OCI-LY7 (cell line): ENCODE results near the gene GALNT7. TPM values are rescaled to one million over a fixed set of nuclear protein-coding genes. Genes with fewer than 3 reads are reported as not detected.

ENCODE experiments used
- BruUV-seq: library from RNA; stranded (reverse); fragments of 400-500 nt; replicated peaks from 2 replicates; lab custom pipeline; 2021; lab: Mats Ljungman, UMichigan
- CTCF ChIA-PET: fragments of 300-600 bp; sonication (Branson Sonifier 250); formaldehyde crosslinking; loops from one replicate; lab custom pipeline; 2022; ENCODE audit warnings: antibody characterized with exemption; ENCODE audit not compliant: unreplicated experiment; lab: Charles Lee
- POLR2A ChIA-PET: fragments of 300-600 bp; sonication (Branson Sonifier 250); formaldehyde crosslinking; loops from one replicate; lab custom pipeline; 2022; ENCODE audit warnings: antibody characterized with exemption; lab: Charles Lee
- DNase-seq: peaks from one replicate; pipeline ENCODE4 v3.0.0-alpha.2; 2015; ENCODE audit warnings: low spot score
- H2AFZ ChIP-seq: fragments of 200-600 bp; sonication (generic), shearing (Covaris generic); 2 replicates; pipeline ENCODE4 v1.6.1; 2014; ENCODE audit warnings: mild to moderate bottlenecking, antibody characterized with exemption, low read length, moderate library complexity
- H3K27ac ChIP-seq: fragments of 200-600 bp; sonication (generic); 2 replicates; pipeline ENCODE4 v1.5.1; 2014; ENCODE audit warnings: mixed run types, low read depth, mild to moderate bottlenecking, moderate library complexity, low read length, inconsistent platforms; ENCODE audit not compliant: poor library complexity, severe bottlenecking
- H3K36me3 ChIP-seq: fragments of 200-600 bp; sonication (generic); 2 replicates; pipeline ENCODE4 v1.6.1; 2014; ENCODE audit warnings: mild to moderate bottlenecking, antibody characterized with exemption, low read length, moderate library complexity, mixed read lengths; ENCODE audit not compliant: insufficient read depth
- H3K4me1 ChIP-seq: fragments of 200-600 bp; sonication (generic); 2 replicates; pipeline ENCODE4 v1.5.1; 2014; ENCODE audit warnings: mild to moderate bottlenecking, low read length; ENCODE audit not compliant: insufficient read depth, poor library complexity, severe bottlenecking
- H3K4me2 ChIP-seq: fragments of 200-600 bp; sonication (generic); 2 replicates; pipeline ENCODE4 v1.6.1; 2014; ENCODE audit warnings: mild to moderate bottlenecking, low read length
- H3K4me3 ChIP-seq: fragments of 200-600 bp; sonication (generic); 2 replicates; pipeline ENCODE4 v1.5.1; 2014; ENCODE audit warnings: mild to moderate bottlenecking, low read depth, low read length; ENCODE audit not compliant: poor library complexity, severe bottlenecking
- H3K79me2 ChIP-seq: fragments of 200-600 bp; sonication (generic); 2 replicates; pipeline ENCODE4 v1.6.1; 2016; ENCODE audit warnings: low read depth, mild to moderate bottlenecking, low read length, moderate library complexity, mixed read lengths; ENCODE audit not compliant: insufficient read depth
- H3K9me2 ChIP-seq: fragments of 200-600 bp; sonication (generic); 2 replicates; pipeline ENCODE4 v1.6.1; 2016; ENCODE audit warnings: mild to moderate bottlenecking, low read length, mixed read lengths; ENCODE audit not compliant: insufficient read depth
- H3K9me3 ChIP-seq: fragments of 200-600 bp; sonication (generic); 2 replicates; pipeline ENCODE4 v1.6.1; 2014; ENCODE audit warnings: mild to moderate bottlenecking, mixed run types, low read length, mixed read lengths
- H4K20me1 ChIP-seq: fragments of 200-600 bp; sonication (generic); 2 replicates; pipeline ENCODE4 v1.6.1; 2014; ENCODE audit warnings: mild to moderate bottlenecking, antibody characterized with exemption, low read length, moderate library complexity, mixed read lengths; ENCODE audit not compliant: insufficient read depth
- EZH2phosphoT487 ChIP-seq: fragments of 200-600 bp; sonication (generic); IDR thresholded peaks from 2 replicates; pipeline ENCODE4 v1.6.1; 2018; ENCODE audit warnings: low read depth, borderline replicate concordance, mild to moderate bottlenecking, mixed run types, antibody characterized with exemption, low read length, moderate library complexity, mixed read lengths
- intact Hi-C: fragments of 100-400 bp; cut with micrococcal nuclease; formaldehyde crosslinking; loops from one replicate; pipeline ENCODE4 v1.10.0; 2022; ENCODE audit not compliant: unreplicated experiment
- total RNA-seq, 2 experiments: library from RNA; depleted of rRNA in 1 of 2; stranded (reverse); fragments of >200 nt in 1 of 2; shearing (Covaris generic) in 1 of 2; gene quantifications; 2 replicates each; pipeline ENCODE4 v1.2.3, GENCODE V29; 2014 to 2022
- TF ChIP-seq, protein P1 (sequence below): fragments of 200-600 bp; sonication (generic); conservative IDR thresholded peaks from 2 replicates; pipeline ENCODE4 v1.5.1; 2014; ENCODE audit warnings: mild to moderate bottlenecking, antibody characterized with exemption, low read length, moderate library complexity, mixed read lengths

GALNT7 gene
- total RNA-seq, 2 experiments from 2014 or later, result 20.3 to 34.4 TPM

DNA sequence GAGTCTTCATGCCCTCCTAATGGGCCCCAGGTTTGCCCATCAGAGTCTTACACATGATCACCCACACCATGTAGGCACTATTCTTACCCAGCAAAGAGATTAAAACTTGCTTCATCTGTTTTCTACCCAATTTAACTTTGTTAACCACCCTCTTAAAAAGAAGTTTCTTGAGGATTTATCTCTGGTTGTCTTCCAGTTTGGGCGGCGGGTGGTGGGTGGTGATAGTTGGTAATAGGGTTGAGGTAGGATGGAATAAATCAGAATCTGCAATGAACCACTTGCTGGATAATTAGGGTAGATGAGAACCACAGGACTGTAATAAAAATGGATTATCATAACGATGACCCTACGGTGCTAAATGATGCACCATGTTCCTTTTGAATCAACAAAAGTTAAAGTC, 30.9 kb downstream of the GALNT7 start:
- ChIA-PET CTCF (no interaction called here), POLR2A (no interaction called here)
- no peak overlapping the region for H3K4me2 ChIP-seq
- TF ChIP-seq, protein P1, sequence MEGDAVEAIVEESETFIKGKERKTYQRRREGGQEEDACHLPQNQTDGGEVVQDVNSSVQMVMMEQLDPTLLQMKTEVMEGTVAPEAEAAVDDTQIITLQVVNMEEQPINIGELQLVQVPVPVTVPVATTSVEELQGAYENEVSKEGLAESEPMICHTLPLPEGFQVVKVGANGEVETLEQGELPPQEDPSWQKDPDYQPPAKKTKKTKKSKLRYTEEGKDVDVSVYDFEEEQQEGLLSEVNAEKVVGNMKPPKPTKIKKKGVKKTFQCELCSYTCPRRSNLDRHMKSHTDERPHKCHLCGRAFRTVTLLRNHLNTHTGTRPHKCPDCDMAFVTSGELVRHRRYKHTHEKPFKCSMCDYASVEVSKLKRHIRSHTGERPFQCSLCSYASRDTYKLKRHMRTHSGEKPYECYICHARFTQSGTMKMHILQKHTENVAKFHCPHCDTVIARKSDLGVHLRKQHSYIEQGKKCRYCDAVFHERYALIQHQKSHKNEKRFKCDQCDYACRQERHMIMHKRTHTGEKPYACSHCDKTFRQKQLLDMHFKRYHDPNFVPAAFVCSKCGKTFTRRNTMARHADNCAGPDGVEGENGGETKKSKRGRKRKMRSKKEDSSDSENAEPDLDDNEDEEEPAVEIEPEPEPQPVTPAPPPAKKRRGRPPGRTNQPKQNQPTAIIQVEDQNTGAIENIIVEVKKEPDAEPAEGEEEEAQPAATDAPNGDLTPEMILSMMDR, result no peak
- no peak for TF ChIP-seq EZH2phosphoT487
- no peak overlapping the region for H3K27ac ChIP-seq
- no peak overlapping the region for H2AFZ ChIP-seq
- no peak for DNase-seq
- H3K4me3 ChIP-seq, result no peak overlapping the region
- peaks cover 14% of the 10 kb centered on the region for H4K20me1 ChIP-seq
- no peaks in the 10 kb centered on the region; the same call in 1 of the 2 replicates for H3K9me3 ChIP-seq
- peaks cover 15% of the 10 kb centered on the region for H3K36me3 ChIP-seq
- intact Hi-C loops, result no loop called here
- H3K4me1 ChIP-seq, result peaks cover 10% of the 10 kb centered on the region
- no peaks in the 10 kb centered on the region for H3K9me2 ChIP-seq
- BruUV-seq, result no TSS peak
- peaks cover 50% of the 10 kb centered on the region for H3K79me2 ChIP-seq

DNA sequence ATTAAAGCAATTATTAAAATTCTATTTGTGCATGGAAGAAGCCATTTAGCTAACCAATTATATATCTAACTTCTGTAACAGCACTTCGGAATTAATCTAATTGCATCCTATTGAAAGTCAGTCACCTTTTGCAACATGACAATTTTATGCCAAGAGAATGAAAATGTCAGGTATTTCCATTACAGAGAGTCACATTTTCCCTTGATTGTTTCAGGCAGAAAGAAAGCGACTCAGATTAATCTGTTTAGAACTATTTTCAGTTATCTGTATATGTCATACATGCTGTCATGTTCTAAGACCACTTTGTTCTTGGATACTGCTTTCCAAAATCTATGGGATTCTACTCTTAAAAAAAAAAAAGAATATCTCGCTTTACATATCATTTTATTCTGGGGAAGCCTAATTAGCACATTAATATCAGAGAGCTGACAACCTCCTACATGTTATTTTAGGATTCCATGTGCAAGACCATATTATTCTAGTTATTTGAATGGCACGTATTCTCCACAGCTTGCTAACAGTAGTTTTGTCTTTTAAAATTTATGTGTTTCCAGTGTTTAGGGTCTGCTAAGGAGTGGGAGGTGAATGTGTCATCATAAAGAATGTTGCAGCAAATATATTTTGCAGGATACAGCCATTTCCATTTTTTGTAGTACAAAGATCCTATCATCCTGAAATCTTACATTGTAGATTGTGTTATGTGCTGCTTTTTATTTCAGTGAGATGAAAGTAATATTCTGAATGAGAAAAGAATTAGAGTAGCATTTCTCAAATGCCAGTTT, 31.7 kb downstream of the GALNT7 start:
- ChIA-PET POLR2A (interaction anchor here (0.6 kb wide), 1 partner anchor 18 kb away, joined by 7 read pairs; no protein-coding TSS in a partner anchor), CTCF (no interaction called here)
- no peaks in the 10 kb centered on the region for H3K9me2 ChIP-seq
- no peaks in the 10 kb centered on the region; the same call in 1 of the 2 replicates for H3K9me3 ChIP-seq
- intact Hi-C loops, result no loop called here
- H3K4me3 ChIP-seq, result no peak overlapping the region
- no peak overlapping the region for H2AFZ ChIP-seq
- no peak for DNase-seq
- TSS peak; percentile 17 for BruUV-seq
- no peak overlapping the region for H3K4me2 ChIP-seq
- peaks cover 3% of the 10 kb centered on the region for H3K4me1 ChIP-seq
- peaks cover 8% of the 10 kb centered on the region for H4K20me1 ChIP-seq
- no peak for TF ChIP-seq EZH2phosphoT487
- TF ChIP-seq, protein P1, result no peak
- H3K79me2 ChIP-seq, result peaks cover 43% of the 10 kb centered on the region
- H3K36me3 ChIP-seq, result peaks cover 21% of the 10 kb centered on the region
- H3K27ac ChIP-seq, result no peak overlapping the region

DNA sequence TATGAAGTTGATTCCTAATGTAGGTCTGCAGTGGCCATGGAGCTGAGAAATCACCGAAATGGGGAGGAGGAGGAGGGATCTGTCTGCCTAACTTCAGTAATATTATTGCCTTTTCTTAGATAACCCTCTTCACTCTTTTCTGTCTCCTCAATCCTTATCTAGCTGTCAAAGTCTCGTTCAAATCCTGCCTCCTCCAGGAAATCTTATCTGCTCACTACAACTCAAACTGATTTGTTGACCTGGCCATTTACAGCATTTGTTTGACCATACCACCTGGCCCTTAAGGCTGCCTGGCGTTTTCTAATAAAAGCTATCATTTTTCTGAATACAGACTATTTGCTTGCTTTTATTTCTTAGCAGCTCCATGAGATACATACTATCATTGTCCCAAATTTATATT, 33.8 kb downstream of the GALNT7 start:
- Histone ChIP-seq H3K4me2 (no peak overlapping the region), H3K4me1 (no peaks in the 10 kb centered on the region), H3K79me2 (peaks cover 38% of the 10 kb centered on the region), H4K20me1 (peaks cover 4% of the 10 kb centered on the region; the same call in 1 of the 2 replicates), H2AFZ (no peak overlapping the region), H3K36me3 (peaks cover 21% of the 10 kb centered on the region), H3K9me3 (no peaks in the 10 kb centered on the region; the same call in 1 of the 2 replicates), H3K27ac (no peak overlapping the region), H3K9me2 (no peaks in the 10 kb centered on the region), H3K4me3 (no peak overlapping the region)
- no peak for TF ChIP-seq EZH2phosphoT487
- TF ChIP-seq, protein P1, result no peak
- POLR2A ChIA-PET, result interaction anchor here (0.6 to 1.9 kb wide), 7 partner anchors 12 to 37 kb away, joined by 3 to 13 read pairs (median 4); partner anchors contain the start of gene GALNT7
- DNase-seq, result no peak
- BruUV-seq, result no TSS peak
- intact Hi-C loops, result no loop called here
- CTCF ChIA-PET, result interaction anchor here (0.6 kb wide), 1 partner anchor 92 kb away, joined by 5 read pairs; no protein-coding TSS in a partner anchor
